Loucy (cell line): ENCODE measurements around the gene XKR7.

Experiments
- H2AFZ ChIP-seq: fragments of 200-600 bp; sonication (generic); 2 replicates; pipeline ENCODE4 v1.6.0; 2016; ENCODE audit warnings: antibody characterized with exemption, mild to moderate bottlenecking, low read length, moderate library complexity
- H3F3A ChIP-seq: fragments of 200-600 bp; 2 replicates; pipeline ENCODE4 v1.6.0; 2016; ENCODE audit warnings: antibody characterized with exemption, low read depth, mild to moderate bottlenecking
- H3K27me3 ChIP-seq: fragments of 200-600 bp; sonication (generic); 2 replicates; pipeline ENCODE4 v1.6.1; 2014; ENCODE audit warnings: low read length, mild to moderate bottlenecking; ENCODE audit not compliant: insufficient read depth, poor library complexity, severe bottlenecking
- H3K36me3 ChIP-seq: fragments of 200-600 bp; sonication (generic); 2 replicates; pipeline ENCODE4 v1.6.1; 2016; ENCODE audit warnings: low read length; ENCODE audit not compliant: insufficient read depth
- H3K4me1 ChIP-seq: fragments of 200-600 bp; sonication (generic); 2 replicates; pipeline ENCODE4 v1.5.1; 2014; ENCODE audit warnings: low read length, mild to moderate bottlenecking; ENCODE audit not compliant: insufficient read depth, poor library complexity, severe bottlenecking
- H3K4me2 ChIP-seq: fragments of 200-600 bp; sonication (generic); 2 replicates; pipeline ENCODE4 v1.6.0; 2014; ENCODE audit warnings: antibody characterized with exemption, low read length, low read depth, mild to moderate bottlenecking; ENCODE audit not compliant: poor library complexity, severe bottlenecking
- H3K4me3 ChIP-seq: fragments of 200-600 bp; sonication (generic); 2 replicates; pipeline ENCODE4 v1.5.1; 2014; ENCODE audit warnings: low read length, mild to moderate bottlenecking, mixed read lengths; ENCODE audit not compliant: poor library complexity, severe bottlenecking
- H3K79me2 ChIP-seq: fragments of 200-600 bp; sonication (generic); 2 replicates; pipeline ENCODE4 v1.6.1; 2014; ENCODE audit warnings: low read length; ENCODE audit not compliant: insufficient read depth
- H3K9ac ChIP-seq: fragments of 200-600 bp; sonication (generic); 2 replicates; pipeline ENCODE4 v1.6.0; 2014; ENCODE audit warnings: mild to moderate bottlenecking, low read depth, low read length, moderate library complexity; ENCODE audit not compliant: poor library complexity, severe bottlenecking
- H3K9me2 ChIP-seq: fragments of 200-600 bp; sonication (generic); replicated peaks from 2 replicates; pipeline ENCODE4 v1.6.1; 2016; ENCODE audit warnings: low read depth, low read length, mixed read lengths
- H3K9me3 ChIP-seq: fragments of 200-600 bp; sonication (generic); 2 replicates; pipeline ENCODE4 v1.6.1; 2014; ENCODE audit warnings: mild to moderate bottlenecking, antibody characterized with exemption, low read length, low read depth; ENCODE audit not compliant: insufficient read depth
- H4K20me1 ChIP-seq: fragments of 200-600 bp; sonication (generic); 2 replicates; pipeline ENCODE4 v1.6.0; 2014; ENCODE audit warnings: antibody characterized with exemption, low read length, mild to moderate bottlenecking; ENCODE audit not compliant: insufficient read depth, poor library complexity, severe bottlenecking
- CTCF ChIP-seq: fragments of 200-600 bp; sonication (generic); conservative IDR thresholded peaks from 2 replicates; pipeline ENCODE4 v1.5.1; 2014; ENCODE audit warnings: mild to moderate bottlenecking, antibody characterized with exemption, low read length
- EZH2phosphoT487 ChIP-seq: fragments of 200-600 bp; IDR thresholded peaks from 2 replicates; pipeline ENCODE4 v1.6.1; 2018; ENCODE audit warnings: antibody characterized with exemption, mild to moderate bottlenecking, moderate library complexity, borderline replicate concordance

The XKR7 gene

DNA sequence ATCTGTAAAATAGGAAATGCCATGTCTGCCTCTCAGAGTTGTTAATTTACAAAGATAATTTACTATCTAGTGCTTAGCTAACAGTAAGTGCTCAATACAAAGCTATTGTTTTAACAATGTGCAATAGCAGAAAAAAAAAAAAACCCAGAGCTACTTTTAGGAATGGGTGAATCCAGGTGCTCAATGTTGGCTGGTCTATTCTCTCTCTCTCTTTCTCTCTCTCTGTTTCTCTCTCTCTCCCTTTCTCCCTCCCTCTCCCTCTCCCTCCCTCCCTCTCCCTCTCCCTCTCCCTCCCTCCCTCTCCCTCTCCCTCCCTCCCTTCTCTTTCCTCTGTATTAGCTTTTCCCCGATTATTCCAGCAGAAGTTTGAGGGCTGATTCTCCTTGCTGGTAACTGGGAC is 30.1 kb upstream of the XKR7 start:
- Histone ChIP-seq H3K27me3 (no peaks in the 10 kb centered on the region), H3K79me2 (no peaks in the 10 kb centered on the region), H3K36me3 (peaks cover 6% of the 10 kb centered on the region; the same call in 1 of the 2 replicates), H3K9me3 (no peaks in the 10 kb centered on the region), H4K20me1 (no peaks in the 10 kb centered on the region), H3K4me2 (no peak overlapping the region), H3K4me3 (no peak overlapping the region), H3F3A (no peaks in the 10 kb centered on the region), H2AFZ (no peak overlapping the region), H3K4me1 (no peaks in the 10 kb centered on the region), H3K9ac (no peak overlapping the region), H3K9me2 (no peaks in the 10 kb centered on the region)
- TF ChIP-seq CTCF (no peak), EZH2phosphoT487 (no peak)

DNA sequence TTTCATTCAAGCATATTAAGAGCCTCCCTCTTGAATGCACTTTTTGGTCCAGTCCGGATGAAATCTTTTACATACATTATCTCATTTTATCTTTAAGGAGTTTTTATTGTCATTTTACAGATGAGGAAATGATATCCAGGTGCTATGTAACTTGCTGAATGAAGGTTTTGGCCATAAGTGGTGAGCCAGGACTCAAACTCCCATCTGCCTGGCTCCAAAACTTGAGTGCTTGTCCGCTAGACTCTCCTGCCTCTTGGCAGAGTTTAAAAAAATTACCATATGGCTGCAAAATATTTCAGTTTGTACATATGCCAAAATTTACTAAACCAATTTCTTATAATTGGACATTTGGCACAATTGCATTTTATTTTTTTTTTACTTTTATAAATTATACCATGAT is 28.3 kb upstream of the XKR7 start:
- Histone ChIP-seq H3K4me2 (no peak overlapping the region), H3K27me3 (no peaks in the 10 kb centered on the region), H3F3A (no peaks in the 10 kb centered on the region), H4K20me1 (no peaks in the 10 kb centered on the region), H3K79me2 (no peaks in the 10 kb centered on the region), H3K36me3 (peaks cover 10% of the 10 kb centered on the region; the same call in 1 of the 2 replicates), H3K9me2 (no peaks in the 10 kb centered on the region), H2AFZ (no peak overlapping the region), H3K9me3 (no peaks in the 10 kb centered on the region), H3K4me1 (no peaks in the 10 kb centered on the region), H3K9ac (no peak overlapping the region), H3K4me3 (no peak overlapping the region)
- TF ChIP-seq EZH2phosphoT487 (no peak), CTCF (no peak)

DNA sequence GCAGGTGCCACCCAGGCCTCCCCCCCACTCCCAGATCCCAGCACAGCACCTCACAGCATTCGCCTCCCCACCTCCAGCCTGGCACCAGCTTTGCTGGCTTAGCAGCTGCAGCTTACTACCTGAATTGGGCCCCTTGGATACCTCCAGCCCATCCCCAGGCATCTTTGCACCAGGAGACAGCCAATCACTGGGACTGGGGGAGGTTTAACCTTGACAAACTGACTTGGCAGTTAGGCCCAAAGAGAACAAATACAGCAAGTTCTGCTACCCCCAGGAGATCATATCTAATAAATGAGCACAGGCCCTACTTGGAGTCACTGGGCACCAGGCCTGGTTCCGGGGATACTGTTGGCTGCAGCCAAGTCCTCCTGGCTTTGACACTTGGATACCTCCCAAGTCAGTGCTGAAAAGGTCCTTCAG is 24.9 kb upstream of the XKR7 start:
- Histone ChIP-seq H3K4me3 (no peak overlapping the region), H2AFZ (no peak overlapping the region), H3K9me2 (no peaks in the 10 kb centered on the region), H4K20me1 (peaks cover 10% of the 10 kb centered on the region), H3K27me3 (no peaks in the 10 kb centered on the region), H3K4me1 (no peaks in the 10 kb centered on the region), H3K79me2 (peaks cover 12% of the 10 kb centered on the region; the same call in 1 of the 2 replicates), H3K9me3 (peaks cover 2% of the 10 kb centered on the region; the same call in 1 of the 2 replicates), H3K9ac (no peak overlapping the region), H3F3A (no peaks in the 10 kb centered on the region), H3K4me2 (no peak overlapping the region), H3K36me3 (peaks cover 44% of the 10 kb centered on the region)
- TF ChIP-seq EZH2phosphoT487 = no peak
- no peak for TF ChIP-seq CTCF
